ENCODE measurements around the gene PROS1.
"Not testable (repeated sequence)": the region's sequence is repeated elsewhere in the genome, so short reads cannot be mapped to it uniquely, and the experiment has no call there.

PROS1 gene

DNA sequence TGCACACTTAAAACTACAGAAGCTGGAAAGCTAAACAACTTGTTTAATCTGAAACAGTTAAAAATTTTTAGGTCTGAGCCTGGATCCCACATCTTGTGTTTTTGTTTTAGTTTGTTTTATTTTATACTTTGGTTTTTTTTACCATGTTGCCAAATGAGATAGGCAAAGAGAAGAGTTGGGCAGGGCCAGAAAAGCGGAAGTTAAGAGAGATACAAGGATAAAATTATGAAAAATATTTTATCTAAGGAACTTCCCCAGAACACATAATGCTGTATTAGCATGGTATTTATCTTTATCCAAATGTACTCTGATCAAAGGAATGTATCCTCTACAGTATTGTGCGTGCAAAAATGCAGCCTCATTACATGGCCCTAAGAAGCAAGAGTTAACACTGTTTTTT, 50.7 kb downstream of the PROS1 start:
- no peaks in the 10 kb centered on the region for H3K4me1 ChIP-seq (ENCODE audit: control insufficient read depth, insufficient read depth, low read length)
- no peaks in the 10 kb centered on the region for H3K36me3 ChIP-seq (ENCODE audit: control insufficient read depth, insufficient read depth, low read length)
- peaks cover under 1% of the 10 kb centered on the region for H3K9me3 ChIP-seq (ENCODE audit: control insufficient read depth, insufficient read depth, low read length)
- H3K27me3 ChIP-seq (ENCODE audit: control insufficient read depth, insufficient read depth, low read length) = no peaks in the 10 kb centered on the region
- no peak overlapping the region for H3K4me3 ChIP-seq (ENCODE audit: low read depth, low read length)
- no peak overlapping the region for H3K9ac ChIP-seq (ENCODE audit: low read depth, low read length)

DNA sequence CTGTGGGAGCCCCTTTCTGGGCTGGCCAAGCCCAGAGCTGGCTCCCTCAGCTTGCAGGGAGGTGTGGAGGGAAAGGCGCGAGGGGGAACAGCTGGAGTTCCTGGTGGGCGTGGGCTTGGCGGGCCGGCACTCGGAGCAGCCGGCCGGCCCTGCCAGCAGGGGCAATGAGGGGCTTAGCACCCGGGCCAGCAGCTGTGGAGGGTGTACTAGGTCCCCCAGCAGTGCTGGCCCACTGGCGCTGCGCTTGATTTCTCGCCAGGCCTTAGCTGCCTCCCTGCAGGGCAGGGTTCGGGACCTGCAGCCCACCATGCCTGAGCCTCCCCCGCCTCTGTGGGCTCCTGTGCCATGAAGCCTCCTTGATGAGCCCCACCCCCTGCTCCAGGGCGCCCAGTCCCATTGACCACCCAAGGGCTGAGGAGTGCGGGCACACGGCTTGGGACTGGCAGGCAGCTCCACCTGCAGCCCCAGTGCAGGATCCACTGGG, 56.1 kb downstream of the PROS1 start:
- H3K9me3 ChIP-seq (ENCODE audit: control insufficient read depth, insufficient read depth, low read length); H3K27me3 ChIP-seq (ENCODE audit: control insufficient read depth, insufficient read depth, low read length); H3K4me1 ChIP-seq (ENCODE audit: control insufficient read depth, insufficient read depth, low read length); H3K36me3 ChIP-seq (ENCODE audit: control insufficient read depth, insufficient read depth, low read length); H3K4me3 ChIP-seq (ENCODE audit: low read depth, low read length); H3K9ac ChIP-seq (ENCODE audit: low read depth, low read length): not testable (repeated sequence)

DNA sequence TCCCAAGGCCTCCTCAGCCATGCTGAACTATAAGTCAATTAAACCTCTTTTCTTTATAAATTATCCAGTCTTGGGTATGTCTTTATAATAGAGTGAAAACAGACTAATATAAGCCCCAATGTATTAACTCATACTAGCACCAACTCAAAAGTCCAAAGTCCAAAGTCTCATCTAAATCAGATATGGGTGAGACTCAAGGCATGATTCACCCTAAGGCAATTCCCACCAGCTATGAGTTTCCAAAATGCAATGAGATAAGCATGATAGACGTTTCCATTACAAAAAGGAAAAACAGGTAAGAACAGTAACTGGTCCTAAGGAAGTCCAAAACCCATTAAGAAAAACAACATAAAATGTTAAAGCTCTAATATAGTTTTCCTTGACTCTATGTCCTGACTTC, 60.1 kb downstream of the PROS1 start:
- not testable (repeated sequence) for H3K9ac ChIP-seq (ENCODE audit: low read depth, low read length); H3K36me3 ChIP-seq (ENCODE audit: control insufficient read depth, insufficient read depth, low read length); H3K4me1 ChIP-seq (ENCODE audit: control insufficient read depth, insufficient read depth, low read length); H3K4me3 ChIP-seq (ENCODE audit: low read depth, low read length); H3K27me3 ChIP-seq (ENCODE audit: control insufficient read depth, insufficient read depth, low read length); H3K9me3 ChIP-seq (ENCODE audit: control insufficient read depth, insufficient read depth, low read length)

DNA sequence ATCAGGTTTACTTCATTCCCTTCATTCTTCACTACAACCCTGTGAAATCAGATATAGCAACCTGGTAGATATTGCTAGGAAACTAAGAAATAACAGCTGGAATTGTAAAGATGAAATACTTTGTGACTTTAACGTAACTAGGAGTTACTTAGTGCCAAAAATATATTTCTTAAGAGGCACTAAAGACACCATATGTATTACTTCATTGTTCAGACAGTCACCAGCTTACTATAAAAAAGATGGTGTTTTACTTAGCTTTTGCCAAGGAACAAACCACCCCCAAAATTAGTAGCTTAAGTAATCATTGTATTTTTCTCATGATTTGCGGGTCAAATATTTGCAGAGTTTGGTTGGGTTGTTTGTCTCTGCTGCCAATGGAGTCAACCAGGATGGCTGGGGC, 62.5 kb downstream of the PROS1 start:
- H3K27me3 ChIP-seq (ENCODE audit: control insufficient read depth, insufficient read depth, low read length) = no peaks in the 10 kb centered on the region
- no peaks in the 10 kb centered on the region for H3K36me3 ChIP-seq (ENCODE audit: control insufficient read depth, insufficient read depth, low read length)
- no peaks in the 10 kb centered on the region for H3K4me1 ChIP-seq (ENCODE audit: control insufficient read depth, insufficient read depth, low read length)
- H3K9ac ChIP-seq (ENCODE audit: low read depth, low read length) = no peak overlapping the region
- no peak overlapping the region for H3K4me3 ChIP-seq (ENCODE audit: low read depth, low read length)
- H3K9me3 ChIP-seq (ENCODE audit: control insufficient read depth, insufficient read depth, low read length) = peaks cover 8% of the 10 kb centered on the region

DNA sequence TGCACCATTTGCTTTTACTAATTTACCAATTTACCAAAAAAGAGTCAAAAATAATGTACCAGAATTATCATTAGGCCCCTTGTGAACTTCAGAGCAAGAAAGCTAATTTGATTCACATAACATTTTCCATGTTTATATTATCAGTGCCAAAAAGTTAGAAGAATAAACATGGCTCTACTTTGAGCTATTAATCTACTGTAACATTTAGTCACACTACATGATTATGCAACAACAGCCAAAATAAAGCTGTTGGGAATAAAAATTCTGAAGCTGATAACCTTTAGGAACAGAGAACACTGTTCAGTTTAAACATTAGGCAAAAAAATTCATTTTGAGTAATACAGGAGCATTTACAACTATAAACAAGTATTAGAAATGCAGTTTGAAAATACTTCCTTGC, 63.6 kb downstream of the PROS1 start:
- no peaks in the 10 kb centered on the region for H3K4me1 ChIP-seq (ENCODE audit: control insufficient read depth, insufficient read depth, low read length)
- no peaks in the 10 kb centered on the region for H3K27me3 ChIP-seq (ENCODE audit: control insufficient read depth, insufficient read depth, low read length)
- H3K9me3 ChIP-seq (ENCODE audit: control insufficient read depth, insufficient read depth, low read length) = peaks cover 12% of the 10 kb centered on the region
- H3K36me3 ChIP-seq (ENCODE audit: control insufficient read depth, insufficient read depth, low read length) = no peaks in the 10 kb centered on the region
- H3K4me3 ChIP-seq (ENCODE audit: low read depth, low read length) = no peak overlapping the region
- H3K9ac ChIP-seq (ENCODE audit: low read depth, low read length) = no peak overlapping the region

DNA sequence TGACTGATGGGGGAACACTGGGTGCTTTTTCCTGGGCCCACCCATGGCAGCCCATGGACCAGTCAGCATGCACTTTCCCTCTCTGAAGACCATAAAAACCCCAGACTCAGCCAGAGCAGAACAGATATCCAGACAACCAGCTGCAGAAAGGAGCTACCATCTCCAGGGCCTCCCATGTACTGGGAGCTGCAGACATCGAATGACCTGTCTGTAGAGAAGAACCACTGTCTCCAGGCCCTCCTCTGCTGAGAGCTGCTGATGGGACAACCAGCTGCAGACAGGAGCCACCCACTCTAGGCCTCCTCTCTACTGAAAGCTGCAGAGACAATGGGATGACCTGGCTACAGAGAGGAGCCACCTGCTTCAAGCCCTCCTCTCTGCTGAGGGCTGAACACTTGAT, 66.6 kb downstream of the PROS1 start:
- Histone ChIP-seq H3K27me3 (ENCODE audit: control insufficient read depth, insufficient read depth, low read length) (no peaks in the 10 kb centered on the region), H3K9ac (ENCODE audit: low read depth, low read length) (no peak overlapping the region), H3K36me3 (ENCODE audit: control insufficient read depth, insufficient read depth, low read length) (no peaks in the 10 kb centered on the region), H3K9me3 (ENCODE audit: control insufficient read depth, insufficient read depth, low read length) (peaks cover 12% of the 10 kb centered on the region), H3K4me1 (ENCODE audit: control insufficient read depth, insufficient read depth, low read length) (no peaks in the 10 kb centered on the region), H3K4me3 (ENCODE audit: low read depth, low read length) (no peak overlapping the region)

DNA sequence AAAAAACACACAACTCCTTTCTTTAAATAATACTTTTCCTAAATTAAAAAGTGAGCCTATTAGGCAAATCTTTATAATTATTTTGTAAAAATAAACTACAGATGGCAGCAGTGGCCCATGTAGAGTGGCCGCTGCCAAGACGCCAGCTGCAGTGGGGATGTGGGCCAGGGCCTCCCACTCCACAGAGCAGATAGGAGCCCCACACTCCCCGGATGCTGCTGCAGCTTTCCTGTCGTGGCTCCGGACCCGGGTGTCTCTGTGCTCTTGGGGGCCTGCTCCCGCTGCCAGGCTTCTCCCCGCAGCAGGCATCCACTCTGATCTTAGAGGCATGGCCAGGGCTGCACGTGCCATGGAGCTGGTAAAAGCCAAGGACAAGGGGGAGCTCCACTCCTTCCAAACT, 67.5 kb downstream of the PROS1 start:
- H3K36me3 ChIP-seq (ENCODE audit: control insufficient read depth, insufficient read depth, low read length) = no peaks in the 10 kb centered on the region
- H3K9me3 ChIP-seq (ENCODE audit: control insufficient read depth, insufficient read depth, low read length) = peaks cover 12% of the 10 kb centered on the region
- no peaks in the 10 kb centered on the region for H3K27me3 ChIP-seq (ENCODE audit: control insufficient read depth, insufficient read depth, low read length)
- H3K9ac ChIP-seq (ENCODE audit: low read depth, low read length) = no peak overlapping the region
- no peaks in the 10 kb centered on the region for H3K4me1 ChIP-seq (ENCODE audit: control insufficient read depth, insufficient read depth, low read length)
- no peak overlapping the region for H3K4me3 ChIP-seq (ENCODE audit: low read depth, low read length)

DNA sequence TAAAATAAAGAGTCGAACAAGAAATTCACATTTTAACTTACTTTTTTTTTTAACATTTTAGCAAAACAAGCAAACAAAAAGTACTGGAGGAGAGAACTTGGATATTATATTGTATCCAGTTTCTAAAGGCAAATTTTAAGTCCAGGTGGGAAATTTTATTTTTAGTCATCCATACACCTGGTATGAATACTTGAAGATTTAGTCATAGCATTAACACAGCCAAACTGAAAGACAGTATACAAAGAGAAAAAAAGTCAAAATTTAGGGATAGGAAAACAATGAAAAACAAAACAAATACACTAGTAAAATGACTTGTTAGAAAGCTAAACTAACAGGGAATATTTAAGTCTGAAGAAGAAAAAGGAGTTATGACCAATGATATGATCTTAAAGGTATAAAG, 69.1 kb downstream of the PROS1 start:
- Histone ChIP-seq H3K4me1 (ENCODE audit: control insufficient read depth, insufficient read depth, low read length) (no peaks in the 10 kb centered on the region), H3K27me3 (ENCODE audit: control insufficient read depth, insufficient read depth, low read length) (no peaks in the 10 kb centered on the region), H3K9ac (ENCODE audit: low read depth, low read length) (no peak overlapping the region), H3K4me3 (ENCODE audit: low read depth, low read length) (no peak overlapping the region), H3K9me3 (ENCODE audit: control insufficient read depth, insufficient read depth, low read length) (peaks cover 12% of the 10 kb centered on the region), H3K36me3 (ENCODE audit: control insufficient read depth, insufficient read depth, low read length) (no peaks in the 10 kb centered on the region)

DNA sequence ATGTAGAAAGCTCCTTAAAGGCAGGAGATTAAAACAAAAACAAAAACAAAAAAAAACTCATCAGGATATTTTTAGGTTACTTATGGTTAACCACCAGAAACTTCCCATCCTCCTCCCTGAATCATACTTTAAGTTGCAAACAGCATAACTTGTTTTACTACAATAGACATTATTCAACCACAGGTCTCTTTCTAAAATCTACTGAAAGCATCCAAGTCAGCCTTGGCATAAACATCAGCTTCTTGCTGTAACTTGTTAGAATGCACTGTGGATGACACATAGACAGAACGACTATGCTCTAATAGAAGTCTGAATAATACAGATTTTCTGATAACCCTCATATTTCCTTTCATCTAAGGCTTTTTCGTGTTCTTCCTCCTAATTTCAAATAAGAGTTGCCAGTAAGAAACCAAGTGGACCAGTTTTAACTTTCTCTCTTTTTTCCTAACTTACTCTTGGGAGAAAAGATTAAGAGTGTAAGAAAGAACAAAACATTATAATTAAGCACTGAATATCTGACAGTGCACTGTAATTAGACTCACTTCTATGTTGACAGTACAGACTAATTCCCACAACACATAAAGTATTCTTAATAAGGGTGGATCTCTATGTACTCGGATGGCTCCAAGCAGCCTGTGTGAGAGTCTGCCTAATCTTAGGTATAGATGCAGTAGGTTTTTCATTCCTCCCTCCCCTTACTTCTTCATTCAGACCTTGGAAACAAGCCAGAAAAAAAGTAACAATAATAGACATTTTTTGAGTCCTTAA, 95.3 kb downstream of the PROS1 start:
- not testable (repeated sequence) for H3K9me3 ChIP-seq (ENCODE audit: control insufficient read depth, insufficient read depth, low read length); H3K36me3 ChIP-seq (ENCODE audit: control insufficient read depth, insufficient read depth, low read length); H3K27me3 ChIP-seq (ENCODE audit: control insufficient read depth, insufficient read depth, low read length); H3K4me1 ChIP-seq (ENCODE audit: control insufficient read depth, insufficient read depth, low read length); H3K4me3 ChIP-seq (ENCODE audit: low read depth, low read length); H3K9ac ChIP-seq (ENCODE audit: low read depth, low read length)

DNA sequence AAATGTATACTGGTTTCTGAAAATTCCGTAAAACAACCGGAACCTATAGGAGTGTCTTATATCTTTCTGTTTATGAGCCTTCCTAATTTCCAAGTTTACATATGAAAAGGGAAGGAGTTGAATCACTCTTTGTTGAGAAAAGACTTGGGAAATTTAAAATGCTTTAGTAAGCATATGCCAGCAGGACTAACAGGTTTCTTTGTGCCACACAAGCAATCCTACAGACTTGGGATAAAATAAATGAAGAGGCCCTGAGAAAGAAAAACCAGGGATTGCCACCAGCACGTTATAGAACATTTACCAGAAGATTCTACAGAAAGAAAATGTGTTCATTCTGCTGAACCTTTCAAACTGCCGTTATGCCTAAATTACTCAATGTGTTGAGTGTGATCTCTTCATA, 96.3 kb downstream of the PROS1 start:
- H3K9me3 ChIP-seq (ENCODE audit: control insufficient read depth, insufficient read depth, low read length); H3K4me3 ChIP-seq (ENCODE audit: low read depth, low read length); H3K27me3 ChIP-seq (ENCODE audit: control insufficient read depth, insufficient read depth, low read length); H3K4me1 ChIP-seq (ENCODE audit: control insufficient read depth, insufficient read depth, low read length); H3K9ac ChIP-seq (ENCODE audit: low read depth, low read length); H3K36me3 ChIP-seq (ENCODE audit: control insufficient read depth, insufficient read depth, low read length): not testable (repeated sequence)

DNA sequence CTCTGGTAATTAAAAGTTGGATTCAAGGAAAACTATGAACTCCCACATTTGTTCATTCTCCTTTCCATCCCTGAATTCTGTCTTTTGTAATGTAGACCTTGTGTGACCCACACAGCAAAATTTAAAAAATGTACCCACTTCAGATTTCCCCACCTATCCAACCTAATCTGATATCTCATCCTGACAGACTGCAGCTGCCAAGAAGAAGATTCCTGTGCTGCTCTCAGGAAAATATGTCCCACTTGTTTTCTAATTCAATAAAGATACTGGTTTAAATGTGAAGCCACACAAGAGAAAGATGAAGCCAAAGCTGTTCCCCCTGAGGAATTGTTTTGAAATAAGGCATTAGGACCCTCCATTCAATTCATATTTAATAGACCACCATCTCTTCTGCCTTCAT, 100.3 kb downstream of the PROS1 start:
- H3K27me3 ChIP-seq (ENCODE audit: control insufficient read depth, insufficient read depth, low read length); H3K36me3 ChIP-seq (ENCODE audit: control insufficient read depth, insufficient read depth, low read length): not testable (repeated sequence)

DNA sequence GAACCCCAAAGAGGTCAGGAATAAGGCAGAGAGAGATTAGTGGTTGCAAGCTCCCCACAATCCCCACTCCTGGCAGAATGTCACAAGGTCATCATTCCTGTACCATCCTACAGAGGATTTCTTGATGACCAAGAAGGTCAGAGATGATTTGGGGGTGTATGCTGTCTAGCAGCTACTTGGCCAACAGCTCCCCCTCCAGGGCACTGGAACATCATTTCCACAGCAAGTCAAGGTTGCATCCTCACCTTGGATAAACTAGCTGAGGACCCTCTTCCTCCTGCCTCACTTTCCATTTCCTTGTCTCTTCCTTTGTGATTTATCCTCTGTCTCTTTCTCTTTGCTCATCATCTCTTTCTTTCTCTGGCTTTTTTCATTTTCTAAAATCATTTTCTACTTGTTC, 106.3 kb downstream of the PROS1 start:
- Histone ChIP-seq H3K4me3 (ENCODE audit: low read depth, low read length) (no peak overlapping the region), H3K4me1 (ENCODE audit: control insufficient read depth, insufficient read depth, low read length) (no peaks in the 10 kb centered on the region), H3K36me3 (ENCODE audit: control insufficient read depth, insufficient read depth, low read length) (no peaks in the 10 kb centered on the region), H3K27me3 (ENCODE audit: control insufficient read depth, insufficient read depth, low read length) (no peaks in the 10 kb centered on the region), H3K9me3 (ENCODE audit: control insufficient read depth, insufficient read depth, low read length) (peaks cover 14% of the 10 kb centered on the region), H3K9ac (ENCODE audit: low read depth, low read length) (no peak overlapping the region)

More for the DNA sequence above, 100.3 kb downstream of the PROS1 start:
- H3K9me3 ChIP-seq (ENCODE audit: control insufficient read depth, insufficient read depth, low read length); H3K9ac ChIP-seq (ENCODE audit: low read depth, low read length); H3K4me3 ChIP-seq (ENCODE audit: low read depth, low read length); H3K4me1 ChIP-seq (ENCODE audit: control insufficient read depth, insufficient read depth, low read length): not testable (repeated sequence)
